GM19193 (cell line): Measurements from ENCODE around the gene REEP3.

ENCODE experiments used
- POLR2A ChIP-seq: IDR thresholded peaks from 4 replicates; pipeline ENCODE4 v1.6.1; 2011; ENCODE audit not compliant: insufficient read depth, insufficient read length; ENCODE audit errors: extremely low read depth

The REEP3 gene

DNA sequence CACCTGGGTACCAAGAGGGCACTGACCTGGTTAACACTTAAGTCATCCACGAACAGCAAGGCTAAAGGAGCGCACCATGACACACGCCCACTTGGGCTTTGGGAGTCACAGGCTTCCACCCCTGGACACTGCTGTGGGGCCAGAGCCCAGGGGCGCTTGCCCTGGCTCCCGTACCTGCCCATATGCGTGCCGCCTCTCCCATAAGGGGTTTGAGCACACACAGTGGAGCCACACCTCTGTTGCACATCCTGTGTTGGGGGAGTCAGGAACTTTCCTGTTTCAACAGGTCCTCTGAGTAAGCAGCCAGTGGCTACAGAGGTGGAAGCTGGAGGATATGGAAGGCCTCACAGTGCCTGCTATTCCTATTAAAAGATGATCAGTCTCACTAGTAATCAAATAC, 152.0 kb downstream of the REEP3 start:
- TF ChIP-seq POLR2A, result no peak

DNA sequence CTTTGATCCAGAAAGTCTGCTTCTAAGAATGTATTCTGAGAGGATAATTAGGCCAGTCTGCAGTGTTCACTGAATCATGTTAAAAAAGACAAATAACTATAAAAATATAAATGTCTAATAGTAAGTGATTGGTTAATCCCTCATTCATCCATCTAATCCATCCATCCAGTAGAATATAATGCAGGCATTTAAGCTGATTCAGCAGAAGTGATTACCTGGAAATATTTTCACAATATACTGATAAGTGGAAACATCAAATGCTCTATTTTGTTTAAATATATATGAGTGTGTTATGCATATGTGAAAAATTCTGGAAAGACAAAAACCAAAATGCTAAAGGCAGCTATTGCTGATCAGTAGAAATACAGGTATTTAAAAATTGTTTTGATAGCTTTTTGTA, 152.6 kb downstream of the REEP3 start:
- TF ChIP-seq POLR2A, result no peak
